DOHH2 (cell line): ENCODE data around the gene CDC37L1.

Source experiments
- EZH2phosphoT487 ChIP-seq: fragments of 200-600 bp; sonication (generic); IDR thresholded peaks from 2 replicates; pipeline ENCODE4 v1.6.1; 2017; ENCODE audit warnings: borderline replicate concordance, mild to moderate bottlenecking, antibody characterized with exemption, low read length, moderate library complexity, mixed read lengths
- TF ChIP-seq, protein P1 (sequence below): fragments of 200-600 bp; sonication (generic); IDR thresholded peaks from one replicate; pipeline ENCODE4 v1.5.1; 2014; ENCODE audit warnings: antibody characterized with exemption, mild to moderate bottlenecking, low read depth, low read length; ENCODE audit not compliant: poor library complexity, severe bottlenecking

DNA sequence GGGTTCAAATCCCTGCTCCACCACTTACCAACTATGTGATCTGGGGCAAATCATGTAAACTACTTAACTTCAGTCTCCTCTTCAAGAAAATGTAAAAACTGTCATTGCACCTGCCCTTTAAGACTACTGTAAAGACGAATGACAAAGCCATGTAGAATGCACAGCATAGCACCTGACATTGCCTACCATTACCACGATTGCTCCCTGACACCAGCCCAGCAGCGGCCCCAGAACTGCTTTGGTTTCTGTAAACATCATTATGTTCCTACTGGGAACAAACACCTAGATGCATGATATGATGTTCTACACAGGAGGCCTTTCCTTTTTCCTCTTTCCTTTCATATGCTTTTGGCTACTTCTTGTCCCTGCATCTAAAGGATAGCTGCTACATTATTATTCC is 40.4 kb upstream of the CDC37L1 start:
- TF ChIP-seq, protein P1, sequence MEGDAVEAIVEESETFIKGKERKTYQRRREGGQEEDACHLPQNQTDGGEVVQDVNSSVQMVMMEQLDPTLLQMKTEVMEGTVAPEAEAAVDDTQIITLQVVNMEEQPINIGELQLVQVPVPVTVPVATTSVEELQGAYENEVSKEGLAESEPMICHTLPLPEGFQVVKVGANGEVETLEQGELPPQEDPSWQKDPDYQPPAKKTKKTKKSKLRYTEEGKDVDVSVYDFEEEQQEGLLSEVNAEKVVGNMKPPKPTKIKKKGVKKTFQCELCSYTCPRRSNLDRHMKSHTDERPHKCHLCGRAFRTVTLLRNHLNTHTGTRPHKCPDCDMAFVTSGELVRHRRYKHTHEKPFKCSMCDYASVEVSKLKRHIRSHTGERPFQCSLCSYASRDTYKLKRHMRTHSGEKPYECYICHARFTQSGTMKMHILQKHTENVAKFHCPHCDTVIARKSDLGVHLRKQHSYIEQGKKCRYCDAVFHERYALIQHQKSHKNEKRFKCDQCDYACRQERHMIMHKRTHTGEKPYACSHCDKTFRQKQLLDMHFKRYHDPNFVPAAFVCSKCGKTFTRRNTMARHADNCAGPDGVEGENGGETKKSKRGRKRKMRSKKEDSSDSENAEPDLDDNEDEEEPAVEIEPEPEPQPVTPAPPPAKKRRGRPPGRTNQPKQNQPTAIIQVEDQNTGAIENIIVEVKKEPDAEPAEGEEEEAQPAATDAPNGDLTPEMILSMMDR, result no peak
- TF ChIP-seq EZH2phosphoT487, result no peak
